Suprapubic skin (tissue), 4 donors: Measurements from ENCODE around the gene SLC22A23.

Experiments used
- CTCF ChIP-seq, 2 donors: fragments of 200-600 bp in 1 of 2; fragments of 450-650 bp in 1 of 2; sonication (generic) in 1 of 2; IDR thresholded peaks; one replicate each; pipeline ENCODE4 v1.5.1; 2016 to 2019; ENCODE audit warnings: antibody characterized with exemption in 2 of 2, mild to moderate bottlenecking in 1 of 2, moderate library complexity in 1 of 2
- EP300 ChIP-seq: sonication (generic); formaldehyde crosslinking; IDR thresholded peaks from one replicate; pipeline ENCODE4 v1.6.1; 2017; ENCODE audit warnings: antibody characterized with exemption
- POLR2A ChIP-seq, 2 donors: fragments of 450-650 bp; IDR thresholded peaks; one replicate each; pipeline ENCODE4 v1.6.1; 2017; ENCODE audit warnings: antibody characterized with exemption in 2 of 2, mild to moderate bottlenecking in 2 of 2, moderate library complexity in 2 of 2
- POLR2AphosphoS5 ChIP-seq, 3 donors: sonication (generic); formaldehyde crosslinking; IDR thresholded peaks; one replicate each; pipeline ENCODE4 v1.6.1; 2017; ENCODE audit warnings: antibody characterized with exemption in 3 of 3

- TF ChIP-seq CTCF (IDR thresholded peaks at IDR 0.05) (no peak), POLR2A (IDR thresholded peaks at IDR 0.05) (no peak), POLR2AphosphoS5 (IDR thresholded peaks at IDR 0.05) (no peak), EP300 (no peak)
Measured at GRCh38 chr6:3440911-3441310, 15.9 kb downstream of the SLC22A23 start.
